ENCODE data around the gene ALOXE3.

Gene ALOXE3

DNA sequence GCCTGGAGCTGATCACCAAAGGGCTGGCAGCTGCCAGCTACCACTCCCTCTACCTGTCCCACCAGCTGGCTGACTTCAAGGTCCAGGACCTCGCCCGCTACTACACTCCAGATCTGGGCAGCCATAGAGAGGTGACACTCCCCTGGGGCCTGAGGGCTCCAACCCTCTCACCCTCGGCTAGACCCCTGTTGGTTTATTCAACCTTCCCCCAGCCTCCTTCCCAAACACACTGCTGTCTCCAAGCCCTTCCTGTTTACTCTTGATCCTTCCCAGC is 48.8 kb downstream of the ALOXE3 start:
- DNase-seq (ENCODE audit: extremely low spot score): no peak
- TF ChIP-seq L3MBTL2 (conservative IDR thresholded peaks at IDR 0.05) (no peak), FOXA1 (IDR thresholded peaks at IDR 0.05) (no peak), TARDBP (IDR thresholded peaks at IDR 0.05) (no peak), HDGF (IDR thresholded peaks at IDR 0.05; ENCODE audit: borderline replicate concordance) (no peak), ZNF384 (IDR thresholded peaks at IDR 0.05) (no peak), NFRKB (IDR thresholded peaks at IDR 0.05) (no peak), BHLHE40 (IDR thresholded peaks at IDR 0.05; ENCODE audit: borderline replicate concordance) (no peak), ELF4 (IDR thresholded peaks at IDR 0.05) (no peak), SUZ12 (IDR thresholded peaks at IDR 0.05) (no peak), LEF1 (IDR thresholded peaks at IDR 0.05; ENCODE audit: borderline replicate concordance) (no peak), FOXM1 (IDR thresholded peaks at IDR 0.05; ENCODE audit: borderline replicate concordance) (no peak), SP1 (IDR thresholded peaks at IDR 0.05) (no peak)
- ChIA-PET CTCF (interaction anchor here (1.0 to 1.9 kb wide), 3 partner anchors 9 to 41 kb away, joined by 5 to 10 read pairs (median 8); no protein-coding TSS in a partner anchor), POLR2A (interaction anchor here (1.5 kb wide), 1 partner anchor 104 kb away, joined by 6 read pairs; no protein-coding TSS in a partner anchor)

DNA sequence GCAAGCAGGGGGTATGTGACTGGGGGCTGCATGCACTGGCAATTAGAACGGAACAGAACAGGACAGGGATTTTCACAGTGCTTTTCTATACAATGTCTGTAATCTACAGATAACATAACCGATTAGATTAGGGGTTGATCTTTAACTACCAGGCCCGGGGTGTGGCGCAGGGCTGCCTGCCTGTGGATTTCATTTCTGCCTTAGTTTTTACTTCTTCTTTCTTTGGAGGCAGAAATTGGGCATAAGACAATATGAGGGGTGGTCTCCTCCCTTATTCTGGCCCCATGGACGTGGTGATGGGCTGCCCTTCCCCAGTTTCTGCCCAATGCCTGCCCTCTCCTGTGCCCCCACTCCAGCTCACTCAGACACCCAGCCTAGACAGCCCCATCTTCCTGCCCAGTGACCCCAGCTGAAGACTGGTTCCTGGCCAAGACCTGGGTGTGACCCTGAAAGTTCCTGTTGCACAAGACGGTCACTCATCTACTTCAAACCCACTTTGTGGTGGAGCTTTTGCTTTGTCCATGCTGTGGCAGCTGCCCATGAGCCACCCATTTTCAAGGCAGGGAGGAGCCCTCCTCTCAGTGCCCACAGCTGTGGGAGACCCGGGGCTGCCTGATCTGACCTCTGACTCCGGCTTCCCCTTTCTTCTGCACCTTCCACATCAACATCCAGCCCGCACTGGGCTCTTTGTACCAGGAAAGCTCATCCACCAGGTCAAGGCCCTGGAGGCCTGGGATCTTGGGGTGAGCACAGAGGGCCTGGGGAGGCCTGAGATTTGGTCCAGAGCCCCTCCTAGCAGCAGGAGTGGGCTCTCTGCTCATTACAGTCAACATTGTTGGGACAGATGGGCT is 49.4 kb downstream of the ALOXE3 start:
- POLR2A ChIA-PET: interaction anchor here (1.5 kb wide), 1 partner anchor 104 kb away, joined by 6 read pairs; no protein-coding TSS in a partner anchor
- TF ChIP-seq, protein P1, sequence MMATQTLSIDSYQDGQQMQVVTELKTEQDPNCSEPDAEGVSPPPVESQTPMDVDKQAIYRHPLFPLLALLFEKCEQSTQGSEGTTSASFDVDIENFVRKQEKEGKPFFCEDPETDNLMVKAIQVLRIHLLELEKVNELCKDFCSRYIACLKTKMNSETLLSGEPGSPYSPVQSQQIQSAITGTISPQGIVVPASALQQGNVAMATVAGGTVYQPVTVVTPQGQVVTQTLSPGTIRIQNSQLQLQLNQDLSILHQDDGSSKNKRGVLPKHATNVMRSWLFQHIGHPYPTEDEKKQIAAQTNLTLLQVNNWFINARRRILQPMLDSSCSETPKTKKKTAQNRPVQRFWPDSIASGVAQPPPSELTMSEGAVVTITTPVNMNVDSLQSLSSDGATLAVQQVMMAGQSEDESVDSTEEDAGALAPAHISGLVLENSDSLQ (IDR thresholded peaks at IDR 0.05): no peak
- no peak for TF ChIP-seq FOXK2 (IDR thresholded peaks at IDR 0.05)
- TF ChIP-seq HDGF (IDR thresholded peaks at IDR 0.05; ENCODE audit: borderline replicate concordance): no peak
- TF ChIP-seq NFRKB (IDR thresholded peaks at IDR 0.05): no peak
- no peak for TF ChIP-seq ELF4 (IDR thresholded peaks at IDR 0.05)
- CTCF ChIA-PET: interaction anchor here (1.0 to 1.9 kb wide), 3 partner anchors 8 to 41 kb away, joined by 5 to 10 read pairs (median 8); no protein-coding TSS in a partner anchor
- DNase-seq (ENCODE audit: extremely low spot score): no peak

DNA sequence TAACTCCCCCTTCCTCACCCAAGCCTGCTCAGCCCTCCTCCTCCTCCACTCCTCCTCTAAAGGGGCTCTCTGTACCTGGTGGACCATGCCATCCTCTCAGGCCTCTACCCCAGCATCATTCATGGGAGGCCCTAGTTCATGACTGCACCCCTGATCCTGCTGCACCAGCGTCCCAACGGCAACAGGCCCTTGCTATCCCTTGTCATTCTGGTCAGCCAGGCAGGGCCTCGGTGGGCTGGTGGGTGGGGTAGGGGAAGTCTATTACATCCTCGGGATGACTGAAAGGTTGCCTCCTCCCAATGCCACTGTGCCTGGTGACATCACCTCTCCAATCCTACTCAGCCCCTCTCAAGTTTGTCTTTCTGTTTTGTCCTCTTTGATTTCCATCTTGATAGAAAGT is 50.5 kb downstream of the ALOXE3 start:
- DNase-seq (ENCODE audit: extremely low spot score): no peak
- TF ChIP-seq L3MBTL2 (conservative IDR thresholded peaks at IDR 0.05) (no peak), BHLHE40 (IDR thresholded peaks at IDR 0.05; ENCODE audit: borderline replicate concordance) (no peak), NFRKB (IDR thresholded peaks at IDR 0.05) (no peak), LEF1 (IDR thresholded peaks at IDR 0.05; ENCODE audit: borderline replicate concordance) (no peak), SUZ12 (IDR thresholded peaks at IDR 0.05) (no peak), ARNT (IDR thresholded peaks at IDR 0.05) (no peak), FOXK2 (IDR thresholded peaks at IDR 0.05) (no peak), ELF4 (IDR thresholded peaks at IDR 0.05) (no peak), TARDBP (IDR thresholded peaks at IDR 0.05) (no peak), ZNF384 (IDR thresholded peaks at IDR 0.05) (no peak), SP1 (IDR thresholded peaks at IDR 0.05) (no peak), HDGF (IDR thresholded peaks at IDR 0.05; ENCODE audit: borderline replicate concordance) (no peak), FOXA1 (IDR thresholded peaks at IDR 0.05) (no peak), FOXM1 (IDR thresholded peaks at IDR 0.05; ENCODE audit: borderline replicate concordance) (no peak), CTBP1 (IDR thresholded peaks at IDR 0.05; ENCODE audit: borderline replicate concordance) (no peak)
- TF ChIP-seq, protein P1 (IDR thresholded peaks at IDR 0.05): no peak
- ChIA-PET CTCF (interaction anchor here (1.9 kb wide), 1 partner anchor 25 kb away, joined by 10 read pairs; no protein-coding TSS in a partner anchor), POLR2A (no interaction called here)

DNA sequence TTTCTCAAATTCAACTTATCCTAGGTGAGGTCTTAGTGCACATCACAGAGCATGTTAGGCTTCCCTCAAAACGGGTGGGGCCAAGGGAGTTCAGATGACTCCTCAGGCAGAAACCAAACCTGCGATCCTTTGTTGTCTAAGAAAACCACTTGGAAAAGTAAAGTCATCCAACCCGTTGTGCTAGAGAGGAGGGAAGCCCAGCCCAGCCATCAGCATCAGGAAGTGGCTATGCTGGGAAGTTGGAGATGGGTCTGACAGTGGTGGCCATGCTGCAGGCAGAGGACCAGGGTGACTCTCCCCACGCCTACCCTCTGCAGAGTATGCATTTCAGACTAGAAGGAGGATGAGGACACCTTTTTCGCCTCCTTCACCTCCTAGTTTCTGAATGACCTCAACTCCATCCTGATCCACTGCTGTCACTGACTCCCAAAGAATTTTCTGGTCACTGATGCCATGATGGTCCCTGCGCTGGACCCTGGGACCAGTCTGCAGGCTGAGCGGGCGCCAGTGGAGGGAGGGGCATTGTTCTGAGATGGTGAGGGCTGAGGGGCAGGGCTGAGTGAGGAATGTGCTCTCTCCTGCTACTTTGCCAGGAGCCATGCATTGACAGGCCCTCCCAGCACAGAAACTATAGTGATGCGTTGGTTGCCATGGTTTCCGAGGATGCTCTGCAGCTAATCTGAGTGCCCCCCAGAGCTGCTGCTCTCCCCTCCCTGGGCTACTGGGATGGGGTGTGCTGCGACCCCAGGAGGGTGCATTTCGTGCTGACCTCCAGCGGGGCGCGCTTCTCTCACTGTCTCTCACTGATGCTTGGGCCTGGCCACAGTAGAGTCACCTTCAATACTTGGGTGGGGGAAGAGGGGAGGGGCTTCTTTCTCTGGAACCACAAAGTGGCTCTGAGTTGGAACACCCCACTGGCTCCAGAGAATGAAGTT is 51.2 kb downstream of the ALOXE3 start:
- ChIA-PET POLR2A (no interaction called here), CTCF (interaction anchor here (0.6 kb wide), 1 partner anchor 71 kb away, joined by 4 read pairs; no protein-coding TSS in a partner anchor)
- TF ChIP-seq L3MBTL2 (conservative IDR thresholded peaks at IDR 0.05): no peak
- no peak for TF ChIP-seq FOXK2 (IDR thresholded peaks at IDR 0.05)
- TF ChIP-seq ZNF384 (IDR thresholded peaks at IDR 0.05): no peak
- no peak for TF ChIP-seq FOXM1 (IDR thresholded peaks at IDR 0.05; ENCODE audit: borderline replicate concordance)
- no peak for TF ChIP-seq CTBP1 (IDR thresholded peaks at IDR 0.05; ENCODE audit: borderline replicate concordance)
- no peak for TF ChIP-seq SP1 (IDR thresholded peaks at IDR 0.05)
- TF ChIP-seq ARNT (IDR thresholded peaks at IDR 0.05): no peak
- TF ChIP-seq HDGF (IDR thresholded peaks at IDR 0.05; ENCODE audit: borderline replicate concordance): no peak
- no peak for TF ChIP-seq SUZ12 (IDR thresholded peaks at IDR 0.05)
- no peak for TF ChIP-seq LEF1 (IDR thresholded peaks at IDR 0.05; ENCODE audit: borderline replicate concordance)
- no peak for TF ChIP-seq NFRKB (IDR thresholded peaks at IDR 0.05)
- TF ChIP-seq FOXA1 (IDR thresholded peaks at IDR 0.05): no peak
- no peak for TF ChIP-seq ELF4 (IDR thresholded peaks at IDR 0.05)
- TF ChIP-seq BHLHE40 (IDR thresholded peaks at IDR 0.05; ENCODE audit: borderline replicate concordance): no peak
- TF ChIP-seq, protein P1 (IDR thresholded peaks at IDR 0.05): no peak
- no peak for TF ChIP-seq TARDBP (IDR thresholded peaks at IDR 0.05)
- DNase-seq (ENCODE audit: extremely low spot score): no peak

DNA sequence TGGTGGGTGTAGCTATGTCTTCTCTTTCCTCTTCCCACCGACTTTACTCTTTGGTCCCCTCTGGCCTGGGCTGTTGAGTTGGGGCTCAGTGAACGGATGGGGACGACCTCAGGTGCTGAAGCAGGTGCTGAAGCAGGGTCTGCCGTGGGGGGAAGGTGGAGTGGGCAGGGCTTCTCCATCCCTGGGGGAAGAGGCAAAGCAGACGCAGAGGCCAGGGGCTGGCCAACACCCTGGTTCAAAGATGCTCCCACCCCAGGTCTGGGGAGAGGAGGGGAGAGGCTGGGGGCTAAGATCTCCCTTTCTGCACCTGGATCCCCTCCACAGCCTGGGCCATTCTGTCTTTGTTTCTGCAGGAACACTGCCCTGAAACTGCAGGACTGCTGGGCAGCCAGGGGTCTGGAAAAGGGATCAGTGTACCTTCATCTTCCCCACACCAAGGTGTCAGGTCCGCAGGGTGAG is 53.7 kb downstream of the ALOXE3 start:
- ChIA-PET POLR2A (no interaction called here), CTCF (no interaction called here)
- DNase-seq (ENCODE audit: extremely low spot score): no peak
- TF ChIP-seq ELF4 (IDR thresholded peaks at IDR 0.05) (no peak), ZNF384 (IDR thresholded peaks at IDR 0.05) (no peak), LEF1 (IDR thresholded peaks at IDR 0.05; ENCODE audit: borderline replicate concordance) (no peak), NFRKB (IDR thresholded peaks at IDR 0.05) (no peak), SUZ12 (IDR thresholded peaks at IDR 0.05) (no peak), FOXA1 (IDR thresholded peaks at IDR 0.05) (no peak), ARNT (IDR thresholded peaks at IDR 0.05) (no peak), CTBP1 (IDR thresholded peaks at IDR 0.05; ENCODE audit: borderline replicate concordance) (no peak), FOXK2 (IDR thresholded peaks at IDR 0.05) (no peak), TARDBP (IDR thresholded peaks at IDR 0.05) (no peak), FOXM1 (IDR thresholded peaks at IDR 0.05; ENCODE audit: borderline replicate concordance) (no peak), BHLHE40 (IDR thresholded peaks at IDR 0.05; ENCODE audit: borderline replicate concordance) (no peak), L3MBTL2 (conservative IDR thresholded peaks at IDR 0.05) (no peak), HDGF (IDR thresholded peaks at IDR 0.05; ENCODE audit: borderline replicate concordance) (no peak), SP1 (IDR thresholded peaks at IDR 0.05) (no peak)
- TF ChIP-seq, protein P1 (IDR thresholded peaks at IDR 0.05): no peak
